ENCODE results near the gene UNC80.

- TF ChIP-seq, protein P1, sequence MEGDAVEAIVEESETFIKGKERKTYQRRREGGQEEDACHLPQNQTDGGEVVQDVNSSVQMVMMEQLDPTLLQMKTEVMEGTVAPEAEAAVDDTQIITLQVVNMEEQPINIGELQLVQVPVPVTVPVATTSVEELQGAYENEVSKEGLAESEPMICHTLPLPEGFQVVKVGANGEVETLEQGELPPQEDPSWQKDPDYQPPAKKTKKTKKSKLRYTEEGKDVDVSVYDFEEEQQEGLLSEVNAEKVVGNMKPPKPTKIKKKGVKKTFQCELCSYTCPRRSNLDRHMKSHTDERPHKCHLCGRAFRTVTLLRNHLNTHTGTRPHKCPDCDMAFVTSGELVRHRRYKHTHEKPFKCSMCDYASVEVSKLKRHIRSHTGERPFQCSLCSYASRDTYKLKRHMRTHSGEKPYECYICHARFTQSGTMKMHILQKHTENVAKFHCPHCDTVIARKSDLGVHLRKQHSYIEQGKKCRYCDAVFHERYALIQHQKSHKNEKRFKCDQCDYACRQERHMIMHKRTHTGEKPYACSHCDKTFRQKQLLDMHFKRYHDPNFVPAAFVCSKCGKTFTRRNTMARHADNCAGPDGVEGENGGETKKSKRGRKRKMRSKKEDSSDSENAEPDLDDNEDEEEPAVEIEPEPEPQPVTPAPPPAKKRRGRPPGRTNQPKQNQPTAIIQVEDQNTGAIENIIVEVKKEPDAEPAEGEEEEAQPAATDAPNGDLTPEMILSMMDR (conservative IDR thresholded peaks at IDR 0.05 in 1 of 2, IDR thresholded peaks at IDR 0.05 in 1 of 2; ENCODE audit: low read depth in 1 of 2, low read length in 2 of 2), result no peak
- TF ChIP-seq EZH2 (IDR thresholded peaks at IDR 0.05; ENCODE audit: low read length, missing control alignments), result no peak
Observed at GRCh38 chr2:209998596-209998995, 227.0 kb downstream of the UNC80 start.
